IMR-90 (cell line): Measurements from ENCODE around the gene GNG11. TPM values are rescaled to one million over a fixed set of nuclear protein-coding genes. Genes with fewer than 3 reads are reported as not detected.

ENCODE experiments used
- ATAC-seq: fragments of 200-7000 bp; cut with Tn5 transposase; 2 replicates; pipeline ENCODE4 v1.9.1; 2020; ENCODE audit warnings: low read depth, mild to moderate bottlenecking, moderate library complexity
- BruUV-seq: library from RNA; stranded (reverse); fragments of 400-500 nt; replicated peaks from 2 replicates; lab custom pipeline; 2021; lab: Mats Ljungman, UMichigan
- CTCF ChIA-PET: fragments of 300-600 bp; formaldehyde crosslinking; extraction: SDS; loops from one replicate; lab custom pipeline; 2021; ENCODE audit warnings: antibody characterized with exemption; lab: Yijun Ruan, JAX
- POLR2A ChIA-PET: fragments of 300-600 bp; sonication (Branson Sonifier 250); formaldehyde crosslinking; loops from one replicate; lab custom pipeline; 2022; ENCODE audit warnings: antibody characterized with exemption; ENCODE audit not compliant: unreplicated experiment; lab: Charles Lee
- DNase-seq: peaks from one replicate; pipeline ENCODE4 v3.0.0; 2013
- H2AFZ ChIP-seq: replicated peaks from 2 replicates; pipeline ENCODE3; 2013; ENCODE audit warnings: low read length, mild to moderate bottlenecking; ENCODE audit not compliant: poor library complexity
- H2AK5ac ChIP-seq: 2 replicates; pipeline ENCODE4 v1.6.1; 2013; ENCODE audit warnings: low read depth, low read length, inconsistent platforms
- H2AK9ac ChIP-seq: replicated peaks from 2 replicates; pipeline ENCODE3; 2013; ENCODE audit warnings: mild to moderate bottlenecking, low read depth, low read length, moderate library complexity; ENCODE audit not compliant: poor library complexity
- H2BK120ac ChIP-seq: 2 replicates; pipeline ENCODE4 v1.6.1; 2013; ENCODE audit warnings: low read depth, low read length, inconsistent platforms
- H2BK15ac ChIP-seq: 3 replicates; pipeline ENCODE4 v1.6.1; 2013; ENCODE audit warnings: low read depth, low read length, inconsistent platforms
- H2BK20ac ChIP-seq: 2 replicates; pipeline ENCODE4 v1.6.1; 2013; ENCODE audit warnings: low read depth, mild to moderate bottlenecking, inconsistent platforms, low read length, moderate library complexity
- H2BK5ac ChIP-seq: 2 replicates; pipeline ENCODE4 v1.6.1; 2013; ENCODE audit warnings: mild to moderate bottlenecking, low read depth, low read length, inconsistent platforms; ENCODE audit not compliant: poor library complexity, severe bottlenecking
- H3K14ac ChIP-seq: replicated peaks from 2 replicates; pipeline ENCODE4 v1.6.1; 2013; ENCODE audit warnings: low read depth, low read length, inconsistent platforms
- H3K18ac ChIP-seq: 2 replicates; pipeline ENCODE4 v1.6.1; 2013; ENCODE audit warnings: low read depth, low read length, control low read depth
- H3K23ac ChIP-seq: 2 replicates; pipeline ENCODE4 v1.6.1; 2013; ENCODE audit warnings: low read depth, low read length, inconsistent platforms
- H3K27ac ChIP-seq: 2 replicates; pipeline ENCODE4 v1.5.1; 2013; ENCODE audit warnings: mild to moderate bottlenecking, control low read depth, low read length; ENCODE audit not compliant: insufficient read depth
- H3K27me3 ChIP-seq: 2 replicates; pipeline ENCODE4 v1.6.1; 2013; ENCODE audit warnings: low read length; ENCODE audit not compliant: control insufficient read depth, insufficient read depth
- H3K36me3 ChIP-seq: 2 replicates; pipeline ENCODE4 v1.6.1; 2013; ENCODE audit warnings: low read length, mixed read lengths; ENCODE audit not compliant: control insufficient read depth, insufficient read depth
- H3K4ac ChIP-seq: 2 replicates; pipeline ENCODE4 v1.6.1; 2013; ENCODE audit warnings: low read depth, low read length, inconsistent platforms
- H3K4me1 ChIP-seq: 2 replicates; pipeline ENCODE4 v1.6.1; 2013; ENCODE audit warnings: low read length, mixed read lengths; ENCODE audit not compliant: control insufficient read depth, insufficient read depth
- H3K4me2 ChIP-seq: 2 replicates; pipeline ENCODE4 v1.6.1; 2013; ENCODE audit warnings: low read depth, mild to moderate bottlenecking, control low read depth, low read length, moderate library complexity
- H3K4me3 ChIP-seq: 2 replicates; pipeline ENCODE4 v1.5.1; 2013; ENCODE audit warnings: low read depth, mild to moderate bottlenecking, control low read depth, low read length, moderate library complexity; ENCODE audit not compliant: insufficient read depth
- H3K56ac ChIP-seq: 2 replicates; pipeline ENCODE4 v1.6.1; 2013; ENCODE audit warnings: low read length, inconsistent platforms; ENCODE audit not compliant: insufficient read depth; ENCODE audit errors: extremely low read depth
- H3K79me1 ChIP-seq, 2 experiments: 2 replicates each; pipeline ENCODE4 v1.6.1; 2013; ENCODE audit warnings: low read length in 2 of 2, inconsistent platforms in 1 of 2, low read depth in 1 of 2
- H3K9ac ChIP-seq: 2 replicates; pipeline ENCODE4 v1.6.1; 2013; ENCODE audit warnings: low read depth, low read length, control low read depth
- H3K9me1 ChIP-seq: 2 replicates; pipeline ENCODE4 v1.6.1; 2013; ENCODE audit warnings: low read length, inconsistent platforms; ENCODE audit not compliant: insufficient read depth
- H3K9me3 ChIP-seq: 2 replicates; pipeline ENCODE4 v1.6.1; 2013; ENCODE audit warnings: low read length; ENCODE audit not compliant: control insufficient read depth, insufficient read depth
- H4K20me1 ChIP-seq: 2 replicates; pipeline ENCODE4 v1.6.1; 2013; ENCODE audit warnings: low read length, inconsistent platforms; ENCODE audit not compliant: insufficient read depth
- H4K5ac ChIP-seq: 2 replicates; pipeline ENCODE4 v1.6.1; 2013; ENCODE audit warnings: mild to moderate bottlenecking, low read depth, low read length, control low read depth
- H4K8ac ChIP-seq, 2 experiments: 2 replicates each; pipeline ENCODE4 v1.6.1; 2013; ENCODE audit warnings: low read depth in 2 of 2, low read length in 2 of 2, control low read depth in 1 of 2, inconsistent platforms in 1 of 2
- H4K91ac ChIP-seq: 2 replicates; pipeline ENCODE4 v1.6.1; 2013; ENCODE audit warnings: low read depth, low read length, inconsistent platforms; ENCODE audit not compliant: insufficient read depth
- CEBPB ChIP-seq: IDR thresholded peaks from 2 replicates; pipeline ENCODE4 v1.6.1; 2012; ENCODE audit warnings: low read depth, low read length, improper control_type of control experiment
- CHD1 ChIP-seq: IDR thresholded peaks from 2 replicates; pipeline ENCODE4 v1.6.1; 2012; ENCODE audit warnings: low read depth, low read length, improper control_type of control experiment
- ELK1 ChIP-seq: fragments of 150-350 bp; IDR thresholded peaks from 2 replicates; pipeline ENCODE4 v1.6.1; 2016; ENCODE audit warnings: low read depth, mild to moderate bottlenecking, low read length, moderate library complexity, borderline replicate concordance
- MXI1 ChIP-seq: IDR thresholded peaks from 2 replicates; pipeline ENCODE4 v1.6.1; 2012; ENCODE audit warnings: low read depth, mild to moderate bottlenecking, low read length, moderate library complexity, borderline replicate concordance
- RAD21 ChIP-seq: IDR thresholded peaks from 2 replicates; pipeline ENCODE4 v1.6.1; 2012; ENCODE audit warnings: low read length, improper control_type of control experiment
- SMC3 ChIP-seq: fragments of 150-350 bp; IDR thresholded peaks from 2 replicates; pipeline ENCODE4 v1.6.1; 2016; ENCODE audit warnings: low read depth, mild to moderate bottlenecking, antibody characterized with exemption, low read length, moderate library complexity
- WGBS, 2 experiments: methylation state at CpG; one replicate each; pipeline versions ENCODE4 v1.1.5 to v1.1.7; 2013; ENCODE audit warnings: missing lambda C conversion rate in 2 of 2; ENCODE audit not compliant: insufficient read length in 1 of 2; ENCODE audit errors: extremely low coverage in 2 of 2; 5-methylcytosine and 5-hydroxymethylcytosine counted together
- dilution Hi-C: fragments of 300-500 bp; cut with HindIII; formaldehyde crosslinking; loops from one replicate; pipeline ENCODE4 v1.14.3; 2018; ENCODE audit warnings: low sequenced_read_pairs; ENCODE audit not compliant: unreplicated experiment
- in situ Hi-C: fragments of 300-500 bp; cut with MboI; formaldehyde crosslinking; loops from 3 replicates; pipeline ENCODE4 v1.14.3; 2019; ENCODE audit warnings: low sequenced_read_pairs, inconsistent platforms, mixed read lengths
- intact Hi-C: fragments of 100-400 bp; cut with micrococcal nuclease; formaldehyde crosslinking; loops from 2 replicates; pipeline ENCODE4 v1.10.0; 2022
- polyA plus RNA-seq, 3 experiments: library from polyadenylated mRNA; depleted of rRNA; stranded (reverse); fragments of >200 nt; gene quantifications; 2 replicates each; pipeline ENCODE4 v1.2.3, GENCODE V29; 2012; ENCODE audit warnings: low replicate concordance in 1 of 3
- total RNA-seq: library from RNA; depleted of rRNA; stranded (reverse); fragments of >200 nt; gene quantifications from 2 replicates; pipeline ENCODE4 v1.2.3, GENCODE V29; 2012

Gene GNG11
- total and polyA plus RNA-seq, 2 of the 4 experiments (the other 2 are of a cell fraction): 6.1 to 10.5 TPM

- no peak for TF ChIP-seq CHD1
Observed at GRCh38 chr7:93943816-93944540, 22.4 kb downstream of the GNG11 start (continued).

DNA sequence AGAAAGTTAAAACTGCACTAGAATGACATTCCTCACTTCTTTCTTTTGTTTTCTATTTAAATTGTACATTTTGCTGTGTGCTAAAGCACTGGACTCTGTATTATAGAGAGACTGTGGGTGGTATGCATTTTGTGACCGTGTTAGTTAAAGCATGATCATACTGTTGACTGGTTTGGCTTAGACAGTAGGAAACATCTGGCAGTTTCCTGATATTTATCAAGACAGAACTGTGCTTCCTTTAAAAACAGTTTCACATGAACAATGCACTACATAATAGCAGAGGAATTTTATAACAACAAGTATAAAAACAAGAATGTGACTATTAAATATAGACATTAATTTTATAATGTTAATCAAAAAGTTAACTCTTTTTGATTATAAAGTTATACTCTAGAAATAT, 23.1 kb downstream of the GNG11 start:
- Histone ChIP-seq H3K23ac (no peak overlapping the region), H2AFZ (no peak overlapping the region), H3K27me3 (no peaks in the 10 kb centered on the region), H4K91ac (no peak overlapping the region), H2BK120ac (peak overlapping the region; percentile 68; the same call in 1 of the 2 replicates), H4K20me1 (no peaks in the 10 kb centered on the region), H4K5ac (peak overlapping the region; percentile 7; the same call in 1 of the 2 replicates), H3K14ac (no peak overlapping the region), H3K56ac (no peak overlapping the region), H3K18ac (peak overlapping the region; percentile 55; the same call in 1 of the 2 replicates), H3K36me3 (no peaks in the 10 kb centered on the region), H3K4me1 (peaks cover 25% of the 10 kb centered on the region), H2BK5ac (peak overlapping the region; percentile 99), H3K4me3 (no peak overlapping the region), H3K9me1 (peaks cover 10% of the 10 kb centered on the region), H3K9ac (no peak overlapping the region; the same call in 1 of the 2 replicates), H3K4ac (no peak overlapping the region; the same call in 1 of the 2 replicates), H4K8ac (peak overlapping the region in 1 of 2 experiments; percentile 8; a peak in 1 of 4 replicates), H3K9me3 (no peaks in the 10 kb centered on the region), H3K4me2 (no peak overlapping the region; the same call in 1 of the 2 replicates), H2BK20ac (peak overlapping the region; percentile 36; the same call in 1 of the 2 replicates), H3K27ac (no peak overlapping the region), H2BK15ac (peak overlapping the region; percentile 63; the same call in 2 of the 3 replicates), H2AK5ac (no peak overlapping the region), H2AK9ac (no peak overlapping the region), H3K79me1 (no peaks in the 10 kb centered on the region)
- no peak for TF ChIP-seq CEBPB
- no peak for TF ChIP-seq RAD21
- TF ChIP-seq ELK1: no peak
- TF ChIP-seq SMC3: no peak
- no peak for TF ChIP-seq MXI1
- BruUV-seq: no TSS peak
- ChIA-PET POLR2A (no interaction called here), CTCF (interaction anchor here (0.6 to 1.1 kb wide), 2 partner anchors 8 to 97 kb away, joined by 3 read pairs; no protein-coding TSS in a partner anchor)
- ATAC-seq (no peak), DNase-seq (peak; percentile 38)
- dilution Hi-C loops (no loop called here), intact Hi-C loops (no loop called here), in situ Hi-C loops (no loop called here)
- no CpG with 5 or more reads among the region's 1 CpG for WGBS, 2 experiments
